Breast epithelium (tissue), 4 donors: Measurements from ENCODE around the gene NECTIN1. TPM values are rescaled to one million over a fixed set of nuclear protein-coding genes. Genes with fewer than 3 reads are reported as not detected.

Experiments used
- DNase-seq, 2 donors: peaks; one replicate each; pipeline ENCODE4 v3.0.0-alpha.2; 2019; ENCODE audit warnings: low spot score in 2 of 2
- H3K27ac ChIP-seq, 2 donors: fragments of 200-600 bp; sonication (generic) in 1 of 2; one replicate each; pipeline ENCODE4 v1.5.1; 2016 to 2019; ENCODE audit warnings: mild to moderate bottlenecking in 1 of 2
- H3K27me3 ChIP-seq, 2 donors: fragments of 200-600 bp; sonication (generic) in 1 of 2; one replicate each; pipeline versions ENCODE4 v1.5.1 to v1.6.0; 2017 to 2019; ENCODE audit warnings: control low read depth in 1 of 2, mild to moderate bottlenecking in 1 of 2
- H3K36me3 ChIP-seq: fragments of 200-600 bp; one replicate; pipeline ENCODE4 v1.5.1; 2019
- H3K4me1 ChIP-seq, 2 donors: fragments of 200-600 bp; sonication (generic); one replicate each; pipeline ENCODE4 v1.5.1; 2016 to 2019; ENCODE audit warnings: control low read depth in 1 of 2
- H3K4me3 ChIP-seq, 3 donors: fragments of 200-600 bp; sonication (generic); 1 replicate in 2 of 3; 2 replicates in 1 of 3; pipeline ENCODE4 v1.5.1; 2016 to 2019; ENCODE audit warnings: mild to moderate bottlenecking in 3 of 3, moderate library complexity in 2 of 3
- H3K9me3 ChIP-seq, 2 donors: fragments of 200-600 bp; sonication (generic) in 1 of 2; one replicate each; pipeline ENCODE4 v1.5.1; 2016 to 2019; ENCODE audit warnings: control low read depth in 1 of 2
- CTCF ChIP-seq, 3 donors: fragments of 450-650 bp; IDR thresholded peaks; one replicate each; pipeline ENCODE4 v1.5.1; 2016 to 2017; ENCODE audit warnings: antibody characterized with exemption in 3 of 3, mild to moderate bottlenecking in 3 of 3, moderate library complexity in 3 of 3
- POLR2A ChIP-seq: fragments of 450-650 bp; IDR thresholded peaks from one replicate; pipeline ENCODE4 v1.6.1; 2016; ENCODE audit warnings: antibody characterized with exemption, mild to moderate bottlenecking, moderate library complexity
- POLR2AphosphoS5 ChIP-seq, 3 donors: sonication (generic); formaldehyde crosslinking; IDR thresholded peaks; one replicate each; pipeline ENCODE4 v1.6.1; 2017; ENCODE audit warnings: antibody characterized with exemption in 3 of 3
- intact Hi-C: fragments of 100-400 bp; cut with DNase I; formaldehyde crosslinking; loops from one replicate; pipeline ENCODE4 v1.15.1; 2023; ENCODE audit warnings: low total_unique reads
- total RNA-seq, 3 donors: library from RNA; depleted of rRNA; stranded (reverse); fragments of >200 nt; gene quantifications; one replicate each; pipeline ENCODE4 v1.1.0, GENCODE V29; 2016

NECTIN1 gene
- total RNA-seq, 3 donors from 2014 or later, result 2.6 to 6.6 (median 4.5) TPM

- H3K9me3 ChIP-seq, result no peaks in the 10 kb centered on the region
- no peaks in the 10 kb centered on the region for H3K27me3 ChIP-seq
- no peak overlapping the region for H3K4me3 ChIP-seq
- no peaks in the 10 kb centered on the region for H3K36me3 ChIP-seq
- no peaks in the 10 kb centered on the region for H3K4me1 ChIP-seq
- no peak for TF ChIP-seq POLR2AphosphoS5 (IDR thresholded peaks at IDR 0.05)
- TF ChIP-seq CTCF (IDR thresholded peaks at IDR 0.05), result no peak
- TF ChIP-seq POLR2A, result no peak
- no peak for DNase-seq
- H3K27ac ChIP-seq, result no peak overlapping the region
- intact Hi-C loops, result no loop called here
Observed at GRCh38 chr11:119616586-119617339, 112.2 kb downstream of the NECTIN1 start.

GRCh38 chr11:119615882-119616196 is 113.2 kb downstream of the NECTIN1 start:
- TF ChIP-seq POLR2A (no peak), CTCF (IDR thresholded peaks at IDR 0.05) (no peak), POLR2AphosphoS5 (IDR thresholded peaks at IDR 0.05) (no peak)
- Histone ChIP-seq H3K9me3 (no peaks in the 10 kb centered on the region), H3K4me1 (no peaks in the 10 kb centered on the region), H3K36me3 (no peaks in the 10 kb centered on the region), H3K27ac (no peak overlapping the region), H3K27me3 (no peaks in the 10 kb centered on the region), H3K4me3 (no peak overlapping the region)
- intact Hi-C loops, result no loop called here
- no peak for DNase-seq

GRCh38 chr11:119615003-119615881 is 113.8 kb downstream of the NECTIN1 start:
- H3K27me3 ChIP-seq, result no peaks in the 10 kb centered on the region
- H3K4me3 ChIP-seq, result no peak overlapping the region
- no peaks in the 10 kb centered on the region for H3K36me3 ChIP-seq
- intact Hi-C loops, result no loop called here
- no peaks in the 10 kb centered on the region for H3K9me3 ChIP-seq
- TF ChIP-seq CTCF (IDR thresholded peaks at IDR 0.05), result no peak
- no peak for TF ChIP-seq POLR2AphosphoS5 (IDR thresholded peaks at IDR 0.05)
- TF ChIP-seq POLR2A, result no peak
- H3K27ac ChIP-seq, result no peak overlapping the region
- H3K4me1 ChIP-seq, result no peaks in the 10 kb centered on the region
- no peak for DNase-seq

GRCh38 chr11:119614222-119615002 is 114.6 kb downstream of the NECTIN1 start:
- Histone ChIP-seq H3K4me1 (no peaks in the 10 kb centered on the region), H3K27me3 (no peaks in the 10 kb centered on the region), H3K9me3 (no peaks in the 10 kb centered on the region), H3K27ac (no peak overlapping the region), H3K36me3 (no peaks in the 10 kb centered on the region), H3K4me3 (no peak overlapping the region)
- TF ChIP-seq CTCF (IDR thresholded peaks at IDR 0.05) (no peak), POLR2AphosphoS5 (IDR thresholded peaks at IDR 0.05) (no peak), POLR2A (no peak)
- no peak for DNase-seq
- intact Hi-C loops, result no loop called here
